ENCODE data around the gene KRT84. TPM values are rescaled to one million over a fixed set of nuclear protein-coding genes. Genes with fewer than 3 reads are reported as not detected.

KRT84 gene
- total RNA-seq = not detected
- long read RNA-seq = 0 reads

- no peak for TF ChIP-seq CTCF (IDR thresholded peaks at IDR 0.05)
- H3K36me3 ChIP-seq = no peaks in the 10 kb centered on the region
- DNase-seq = no peak
- no peak within 1 kb of the TSS for H3K4me3 ChIP-seq
- H3K4me1 ChIP-seq = no peaks in the 10 kb centered on the region
- ATAC-seq = no peak
- H3K9me3 ChIP-seq = no peaks in the 10 kb centered on the region
- H3K27ac ChIP-seq = no peak within 1 kb of the TSS
- intact Hi-C loops (cut with DNase I) = no loop called here
- H3K27me3 ChIP-seq (ENCODE audit: low read depth) = peaks cover 4% of the 10 kb centered on the region
These were observed at the start of gene KRT84 for GRCh38 chr12:52385226-52385702. Gene KRT84, minus strand, starts transcription at chr12:52385652. Its CDS starts 67 bp downstream, at chr12:52385585.

DNA sequence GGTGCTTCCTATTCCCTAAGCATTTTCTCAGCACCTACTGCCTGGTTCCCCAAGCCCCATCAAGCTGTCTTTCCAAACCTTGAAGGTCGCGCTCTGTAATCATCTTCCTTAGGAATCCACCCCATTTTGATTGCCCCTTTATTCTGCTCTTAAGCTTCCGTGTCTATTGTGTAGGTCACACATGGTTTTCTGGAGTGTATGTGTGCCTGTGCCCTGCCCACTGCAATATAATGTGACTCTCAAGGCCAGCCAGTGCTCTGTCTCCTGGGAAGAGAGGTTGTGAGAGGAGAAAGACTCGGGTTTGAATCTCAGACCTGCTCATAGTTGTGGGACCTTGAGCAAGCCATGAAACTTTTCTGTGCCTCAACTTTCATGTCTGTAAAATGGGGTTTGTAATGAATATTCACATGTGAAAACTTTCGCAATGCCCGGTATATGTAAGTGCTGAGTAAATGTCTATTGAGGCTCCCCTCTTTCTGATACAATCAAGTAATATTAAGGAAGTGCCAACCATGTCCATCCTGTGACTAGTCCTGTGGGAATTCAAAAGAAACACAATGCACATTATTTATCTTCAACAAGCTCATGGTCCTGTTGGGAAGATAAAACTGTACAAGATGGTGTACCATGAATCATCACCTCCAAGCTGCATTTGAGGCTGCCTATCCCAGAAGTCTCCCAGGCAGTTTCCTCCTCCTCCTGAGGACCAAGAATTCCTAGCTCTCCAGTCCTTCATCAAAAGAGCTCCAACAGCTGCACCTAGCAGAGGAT, 49.5 kb upstream of the KRT84 start:
- ATAC-seq (no peak), DNase-seq (no peak)
- Histone ChIP-seq H3K36me3 (no peaks in the 10 kb centered on the region), H3K4me3 (no peak overlapping the region), H3K27me3 (ENCODE audit: low read depth) (peaks cover 13% of the 10 kb centered on the region), H3K4me1 (no peaks in the 10 kb centered on the region), H3K27ac (no peak overlapping the region), H3K9me3 (no peaks in the 10 kb centered on the region)
- intact Hi-C loops (cut with DNase I) = no loop called here
- no peak for TF ChIP-seq CTCF (IDR thresholded peaks at IDR 0.05)

GRCh38 chr12:52434081-52434733, 48.8 kb upstream of the KRT84 start, which contains the start of gene KRT75:
Gene KRT75, minus strand, starts transcription at chr12:52434371. Its CDS starts 67 bp downstream, at chr12:52434304.
- intact Hi-C loops (cut with DNase I) = no loop called here
- Histone ChIP-seq H3K27ac (no peak within 1 kb of the TSS), H3K4me3 (no peak within 1 kb of the TSS), H3K27me3 (ENCODE audit: low read depth) (peaks cover 13% of the 10 kb centered on the region), H3K4me1 (no peaks in the 10 kb centered on the region), H3K36me3 (no peaks in the 10 kb centered on the region), H3K9me3 (no peaks in the 10 kb centered on the region)
- no peak for ATAC-seq
- DNase-seq = no peak
- no peak for TF ChIP-seq CTCF (IDR thresholded peaks at IDR 0.05)

GRCh38 chr12:52433501-52434080, 48.1 kb upstream of the KRT84 start:
- intact Hi-C loops (cut with DNase I) = no loop called here
- ATAC-seq (no peak), DNase-seq (no peak)

More at GRCh38 chr12:52433501-52434080, 48.1 kb upstream of the KRT84 start:
- Histone ChIP-seq H3K27ac (no peak overlapping the region), H3K27me3 (ENCODE audit: low read depth) (peaks cover 13% of the 10 kb centered on the region), H3K4me3 (no peak overlapping the region), H3K9me3 (no peaks in the 10 kb centered on the region), H3K36me3 (no peaks in the 10 kb centered on the region), H3K4me1 (no peaks in the 10 kb centered on the region)
- no peak for TF ChIP-seq CTCF (IDR thresholded peaks at IDR 0.05)

All from lower lobe of right lung (tissue), 2 donors.